IMR-90 (cell line): ENCODE results near the gene MRGPRE. TPM values are rescaled to one million over a fixed set of nuclear protein-coding genes. Genes with fewer than 3 reads are reported as not detected.
A peak's percentile ranks its signal among the peaks of the same experiment; 100 is the strongest.

Experiments used
- ATAC-seq: fragments of 200-7000 bp; cut with Tn5 transposase; 2 replicates; pipeline ENCODE4 v1.9.1; 2020; ENCODE audit warnings: low read depth, mild to moderate bottlenecking, moderate library complexity
- BruUV-seq: library from RNA; stranded (reverse); fragments of 400-500 nt; replicated peaks from 2 replicates; lab custom pipeline; 2021; lab: Mats Ljungman, UMichigan
- CTCF ChIA-PET: fragments of 300-600 bp; formaldehyde crosslinking; extraction: SDS; loops from one replicate; lab custom pipeline; 2021; ENCODE audit warnings: antibody characterized with exemption; lab: Yijun Ruan, JAX
- POLR2A ChIA-PET: fragments of 300-600 bp; sonication (Branson Sonifier 250); formaldehyde crosslinking; loops from one replicate; lab custom pipeline; 2022; ENCODE audit warnings: antibody characterized with exemption; ENCODE audit not compliant: unreplicated experiment; lab: Charles Lee
- DNase-seq: peaks from one replicate; pipeline ENCODE4 v3.0.0; 2013
- H2AFZ ChIP-seq: replicated peaks from 2 replicates; pipeline ENCODE3; 2013; ENCODE audit warnings: low read length, mild to moderate bottlenecking; ENCODE audit not compliant: poor library complexity
- H2AK5ac ChIP-seq: 2 replicates; pipeline ENCODE4 v1.6.1; 2013; ENCODE audit warnings: low read depth, low read length, inconsistent platforms
- H2AK9ac ChIP-seq: replicated peaks from 2 replicates; pipeline ENCODE3; 2013; ENCODE audit warnings: mild to moderate bottlenecking, low read depth, low read length, moderate library complexity; ENCODE audit not compliant: poor library complexity
- H2BK120ac ChIP-seq: 2 replicates; pipeline ENCODE4 v1.6.1; 2013; ENCODE audit warnings: low read depth, low read length, inconsistent platforms
- H2BK15ac ChIP-seq: 3 replicates; pipeline ENCODE4 v1.6.1; 2013; ENCODE audit warnings: low read depth, low read length, inconsistent platforms
- H2BK20ac ChIP-seq: 2 replicates; pipeline ENCODE4 v1.6.1; 2013; ENCODE audit warnings: low read depth, mild to moderate bottlenecking, inconsistent platforms, low read length, moderate library complexity
- H2BK5ac ChIP-seq: 2 replicates; pipeline ENCODE4 v1.6.1; 2013; ENCODE audit warnings: mild to moderate bottlenecking, low read depth, low read length, inconsistent platforms; ENCODE audit not compliant: poor library complexity, severe bottlenecking
- H3K14ac ChIP-seq: replicated peaks from 2 replicates; pipeline ENCODE4 v1.6.1; 2013; ENCODE audit warnings: low read depth, low read length, inconsistent platforms
- H3K18ac ChIP-seq: 2 replicates; pipeline ENCODE4 v1.6.1; 2013; ENCODE audit warnings: low read depth, low read length, control low read depth
- H3K23ac ChIP-seq: 2 replicates; pipeline ENCODE4 v1.6.1; 2013; ENCODE audit warnings: low read depth, low read length, inconsistent platforms
- H3K27ac ChIP-seq: 2 replicates; pipeline ENCODE4 v1.5.1; 2013; ENCODE audit warnings: mild to moderate bottlenecking, control low read depth, low read length; ENCODE audit not compliant: insufficient read depth
- H3K27me3 ChIP-seq: 2 replicates; pipeline ENCODE4 v1.6.1; 2013; ENCODE audit warnings: low read length; ENCODE audit not compliant: control insufficient read depth, insufficient read depth
- H3K36me3 ChIP-seq: 2 replicates; pipeline ENCODE4 v1.6.1; 2013; ENCODE audit warnings: low read length, mixed read lengths; ENCODE audit not compliant: control insufficient read depth, insufficient read depth
- H3K4ac ChIP-seq: 2 replicates; pipeline ENCODE4 v1.6.1; 2013; ENCODE audit warnings: low read depth, low read length, inconsistent platforms
- H3K4me1 ChIP-seq: 2 replicates; pipeline ENCODE4 v1.6.1; 2013; ENCODE audit warnings: low read length, mixed read lengths; ENCODE audit not compliant: control insufficient read depth, insufficient read depth
- H3K4me2 ChIP-seq: 2 replicates; pipeline ENCODE4 v1.6.1; 2013; ENCODE audit warnings: low read depth, mild to moderate bottlenecking, control low read depth, low read length, moderate library complexity
- H3K4me3 ChIP-seq: 2 replicates; pipeline ENCODE4 v1.5.1; 2013; ENCODE audit warnings: low read depth, mild to moderate bottlenecking, control low read depth, low read length, moderate library complexity; ENCODE audit not compliant: insufficient read depth
- H3K56ac ChIP-seq: 2 replicates; pipeline ENCODE4 v1.6.1; 2013; ENCODE audit warnings: low read length, inconsistent platforms; ENCODE audit not compliant: insufficient read depth; ENCODE audit errors: extremely low read depth
- H3K79me1 ChIP-seq, 2 experiments: 2 replicates each; pipeline ENCODE4 v1.6.1; 2013; ENCODE audit warnings: low read length in 2 of 2, inconsistent platforms in 1 of 2, low read depth in 1 of 2
- H3K9ac ChIP-seq: 2 replicates; pipeline ENCODE4 v1.6.1; 2013; ENCODE audit warnings: low read depth, low read length, control low read depth
- H3K9me1 ChIP-seq: 2 replicates; pipeline ENCODE4 v1.6.1; 2013; ENCODE audit warnings: low read length, inconsistent platforms; ENCODE audit not compliant: insufficient read depth
- H3K9me3 ChIP-seq: 2 replicates; pipeline ENCODE4 v1.6.1; 2013; ENCODE audit warnings: low read length; ENCODE audit not compliant: control insufficient read depth, insufficient read depth
- H4K20me1 ChIP-seq: 2 replicates; pipeline ENCODE4 v1.6.1; 2013; ENCODE audit warnings: low read length, inconsistent platforms; ENCODE audit not compliant: insufficient read depth
- H4K5ac ChIP-seq: 2 replicates; pipeline ENCODE4 v1.6.1; 2013; ENCODE audit warnings: mild to moderate bottlenecking, low read depth, low read length, control low read depth
- H4K8ac ChIP-seq, 2 experiments: 2 replicates each; pipeline ENCODE4 v1.6.1; 2013; ENCODE audit warnings: low read depth in 2 of 2, low read length in 2 of 2, control low read depth in 1 of 2, inconsistent platforms in 1 of 2
- H4K91ac ChIP-seq: 2 replicates; pipeline ENCODE4 v1.6.1; 2013; ENCODE audit warnings: low read depth, low read length, inconsistent platforms; ENCODE audit not compliant: insufficient read depth
- CEBPB ChIP-seq: IDR thresholded peaks from 2 replicates; pipeline ENCODE4 v1.6.1; 2012; ENCODE audit warnings: low read depth, low read length, improper control_type of control experiment
- CTCF ChIP-seq: conservative IDR thresholded peaks from 2 replicates; pipeline ENCODE4 v1.5.1; 2012; ENCODE audit warnings: mild to moderate bottlenecking, low read depth, low read length, improper control_type of control experiment
- ELK1 ChIP-seq: fragments of 150-350 bp; IDR thresholded peaks from 2 replicates; pipeline ENCODE4 v1.6.1; 2016; ENCODE audit warnings: low read depth, mild to moderate bottlenecking, low read length, moderate library complexity, borderline replicate concordance
- MAFK ChIP-seq: IDR thresholded peaks from 2 replicates; pipeline ENCODE4 v1.6.1; 2012; ENCODE audit warnings: low read depth, low read length, improper control_type of control experiment
- MAZ ChIP-seq: IDR thresholded peaks from 2 replicates; pipeline ENCODE4 v1.6.1; 2012; ENCODE audit warnings: low read depth, mild to moderate bottlenecking, low read length, improper control_type of control experiment, moderate library complexity, borderline replicate concordance
- NFE2L2 ChIP-seq: fragments of 150-350 bp; IDR thresholded peaks from 2 replicates; pipeline ENCODE4 v1.6.1; 2016; ENCODE audit warnings: low read depth, mild to moderate bottlenecking, low read length
- POLR2A ChIP-seq: IDR thresholded peaks from 2 replicates; pipeline ENCODE4 v1.6.1; 2012; ENCODE audit warnings: mild to moderate bottlenecking, low read depth, low read length
- RFX5 ChIP-seq: IDR thresholded peaks from 2 replicates; pipeline ENCODE4 v1.8.0; 2012; ENCODE audit warnings: low read depth, mild to moderate bottlenecking, low read length, moderate library complexity
- WGBS, 2 experiments: methylation state at CpG; one replicate each; pipeline versions ENCODE4 v1.1.5 to v1.1.7; 2013; ENCODE audit warnings: missing lambda C conversion rate in 2 of 2; ENCODE audit not compliant: insufficient read length in 1 of 2; ENCODE audit errors: extremely low coverage in 2 of 2; 5-methylcytosine and 5-hydroxymethylcytosine counted together
- dilution Hi-C: fragments of 300-500 bp; cut with HindIII; formaldehyde crosslinking; loops from one replicate; pipeline ENCODE4 v1.14.3; 2018; ENCODE audit warnings: low sequenced_read_pairs; ENCODE audit not compliant: unreplicated experiment
- in situ Hi-C: fragments of 300-500 bp; cut with MboI; formaldehyde crosslinking; loops from 3 replicates; pipeline ENCODE4 v1.14.3; 2019; ENCODE audit warnings: low sequenced_read_pairs, inconsistent platforms, mixed read lengths
- intact Hi-C: fragments of 100-400 bp; cut with micrococcal nuclease; formaldehyde crosslinking; loops from 2 replicates; pipeline ENCODE4 v1.10.0; 2022
- polyA plus RNA-seq, 3 experiments: library from polyadenylated mRNA; depleted of rRNA; stranded (reverse); fragments of >200 nt; gene quantifications; 2 replicates each; pipeline ENCODE4 v1.2.3, GENCODE V29; 2012; ENCODE audit warnings: low replicate concordance in 1 of 3
- total RNA-seq: library from RNA; depleted of rRNA; stranded (reverse); fragments of >200 nt; gene quantifications from 2 replicates; pipeline ENCODE4 v1.2.3, GENCODE V29; 2012

The MRGPRE gene
- total and polyA plus RNA-seq, 2 of the 4 experiments (the other 2 are of a cell fraction), result not detected

- Histone ChIP-seq H3K4me1 (0 out of 2 replicates have a peak, but pooled peaks cover 2% of the 10 kb centered on the region), H4K91ac (no peak overlapping the region), H3K27me3 (peaks cover 12% of the 10 kb centered on the region), H4K5ac (no peak overlapping the region), H3K9ac (no peak overlapping the region), H2BK120ac (no peak overlapping the region), H3K79me1 (no peaks in the 10 kb centered on the region), H3K4ac (no peak overlapping the region), H3K9me3 (peaks cover 4% of the 10 kb centered on the region; the same call in 1 of the 2 replicates), H2AFZ (no peak overlapping the region), H3K18ac (no peak overlapping the region), H3K27ac (no peak overlapping the region), H3K56ac (no peak overlapping the region), H3K4me3 (no peak overlapping the region), H3K23ac (no peak overlapping the region), H3K9me1 (no peaks in the 10 kb centered on the region), H2BK15ac (no peak overlapping the region), H4K8ac (no peak overlapping the region), H3K36me3 (no peaks in the 10 kb centered on the region), H2BK20ac (no peak overlapping the region), H2AK5ac (no peak overlapping the region), H2BK5ac (no peak overlapping the region), H3K4me2 (no peak overlapping the region), H3K14ac (no peak overlapping the region), H4K20me1 (no peaks in the 10 kb centered on the region), H2AK9ac (no peak overlapping the region)
- CTCF ChIA-PET, result no interaction called here
- DNase-seq (no peak), ATAC-seq (no peak)
- intact Hi-C loops, result no loop called here
- in situ Hi-C loops, result no loop called here
- dilution Hi-C loops, result no loop called here
- no TSS peak for BruUV-seq
- POLR2A ChIA-PET, result no interaction called here
- no peak for TF ChIP-seq MAZ
- TF ChIP-seq RFX5, result no peak
- no peak for TF ChIP-seq MAFK
- TF ChIP-seq CTCF, result no peak
- no peak for TF ChIP-seq NFE2L2
- no peak for TF ChIP-seq POLR2A
- peak; percentile 94 for TF ChIP-seq CEBPB
- no peak for TF ChIP-seq ELK1
- no CpG with 5 or more reads among the region's 2 CpGs for WGBS, 2 experiments
Observed at GRCh38 chr11:3178349-3178748, 53.9 kb downstream of the MRGPRE start.
